Measurements from ENCODE around the gene CRYGC. TPM values are rescaled to one million over a fixed set of nuclear protein-coding genes. Genes with fewer than 3 reads are reported as not detected.

The CRYGC gene
- total and polyA plus RNA-seq, 7 experiments from 2014 or later = not detected

DNA sequence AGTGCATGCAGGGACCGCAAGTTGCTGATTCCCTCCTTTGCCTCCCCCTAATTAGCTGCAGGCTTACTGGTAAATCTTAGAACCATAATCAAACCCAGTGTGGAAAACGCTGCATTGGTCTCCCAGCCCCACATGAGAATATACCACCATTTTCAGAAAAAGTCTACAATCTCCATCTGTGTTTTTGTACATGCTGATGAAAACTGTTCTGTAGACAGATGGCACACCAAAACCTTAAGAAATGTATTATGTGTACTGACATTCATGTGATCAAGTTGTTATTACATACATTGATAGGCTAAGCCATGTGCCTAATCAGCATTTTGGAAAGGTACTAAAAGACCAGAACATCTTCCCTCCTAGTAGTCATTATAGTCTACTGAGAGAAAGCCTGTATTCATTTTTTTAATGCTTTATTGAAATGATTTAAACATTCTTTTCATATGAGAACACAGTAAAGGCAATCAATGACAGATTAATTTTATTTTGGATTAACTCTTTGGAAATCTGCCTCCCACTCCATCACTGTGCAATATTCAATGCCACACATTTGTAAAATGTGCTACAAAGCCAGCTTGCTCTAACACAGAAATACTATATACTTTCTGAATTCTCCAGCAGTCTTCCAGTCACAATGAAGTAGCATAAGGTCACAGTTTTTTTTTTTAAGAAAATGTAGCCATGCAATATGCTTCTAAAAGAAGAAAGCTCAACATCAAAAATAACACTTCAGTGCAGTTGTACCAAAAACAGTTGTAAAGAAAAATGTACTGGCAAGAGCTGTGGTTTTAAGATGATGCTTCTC lies 35.5 kb upstream of the CRYGC start:
- no peaks in the 10 kb centered on the region for H3K27me3 ChIP-seq (ENCODE audit: control insufficient read depth in 2 of 2, insufficient read depth in 2 of 2, low read length in 2 of 2)
- H3K9me3 ChIP-seq (ENCODE audit: control insufficient read depth in 2 of 3, low read length in 3 of 3) = no peaks in the 10 kb centered on the region
- no peaks in the 10 kb centered on the region for H3K36me3 Mint-ChIP-seq
- H3K27ac ChIP-seq (ENCODE audit: low read depth, low read length) = no peak overlapping the region
- no peaks in the 10 kb centered on the region for H3K36me3 ChIP-seq (ENCODE audit: control insufficient read depth in 2 of 3, insufficient read depth in 3 of 3, low read length in 3 of 3)
- POLR2A ChIA-PET = no interaction called here
- no peak overlapping the region for H3K4me3 Mint-ChIP-seq
- intact Hi-C loops (cut with micrococcal nuclease) = no loop called here
- CTCF ChIA-PET = interaction anchor here (0.7 kb wide), 1 partner anchor 316 kb away, joined by 3 read pairs; no protein-coding TSS in a partner anchor
- H3K4me1 Mint-ChIP-seq = no peaks in the 10 kb centered on the region
- peaks cover 0 to 20% (median 10%) of the 10 kb centered on the region in 5 donors for H3K27me3 Mint-ChIP-seq
- DNase-seq (no peak), ATAC-seq (no peak)
- H3K27ac Mint-ChIP-seq = no peak overlapping the region
- no peak overlapping the region for H3K4me3 ChIP-seq (ENCODE audit: low read length)
- H3K4me1 ChIP-seq (ENCODE audit: control insufficient read depth in 2 of 2, insufficient read depth in 2 of 2, low read length in 2 of 2) = no peaks in the 10 kb centered on the region
- no peaks in the 10 kb centered on the region for H3K9me3 Mint-ChIP-seq

DNA sequence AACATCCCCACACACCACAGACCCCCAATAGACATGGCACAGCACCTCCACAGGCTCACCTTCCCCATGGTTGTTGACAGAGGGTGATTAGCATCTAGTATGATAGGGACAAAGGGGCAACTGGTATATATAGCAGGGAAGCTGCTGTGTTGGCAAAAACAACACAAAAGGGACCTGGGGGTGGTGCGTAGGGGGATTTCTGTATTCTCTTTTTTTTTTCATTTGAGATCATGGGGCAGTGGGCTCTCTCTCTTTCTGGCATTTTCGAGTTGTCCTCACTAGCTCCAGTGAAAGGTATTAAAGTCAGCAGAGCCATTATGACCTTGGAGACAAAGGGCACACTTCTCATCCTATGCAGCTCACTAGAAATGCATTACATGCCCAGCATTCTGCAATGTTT lies 33.9 kb upstream of the CRYGC start, which contains the start of gene CRYGA:
CRYGA (minus strand) TSS at position 101 of the 400 bp plus-strand sequence; CDS start at position 68, 33 bp downstream.
- CTCF ChIA-PET = no interaction called here
- H3K4me1 Mint-ChIP-seq = no peaks in the 10 kb centered on the region
- ATAC-seq (no peak), DNase-seq (no peak)
- H3K4me3 Mint-ChIP-seq = no peak within 1 kb of the TSS
- POLR2A ChIA-PET = no interaction called here
- peaks cover 0 to 1% (median 0%) of the 10 kb centered on the region in 11 donors for H3K9me3 Mint-ChIP-seq
- H3K27me3 ChIP-seq (ENCODE audit: control insufficient read depth in 2 of 2, insufficient read depth in 2 of 2, low read length in 2 of 2) = no peaks in the 10 kb centered on the region
- no peaks in the 10 kb centered on the region for H3K9me3 ChIP-seq (ENCODE audit: control insufficient read depth in 2 of 3, low read length in 3 of 3)
- peaks cover 0 to 11% (median 7%) of the 10 kb centered on the region in 5 donors for H3K27me3 Mint-ChIP-seq
- H3K4me1 ChIP-seq (ENCODE audit: control insufficient read depth in 2 of 2, insufficient read depth in 2 of 2, low read length in 2 of 2) = no peaks in the 10 kb centered on the region
- H3K36me3 ChIP-seq (ENCODE audit: control insufficient read depth in 2 of 3, insufficient read depth in 3 of 3, low read length in 3 of 3) = no peaks in the 10 kb centered on the region
- intact Hi-C loops (cut with micrococcal nuclease) = no loop called here
- no peak within 1 kb of the TSS for H3K27ac ChIP-seq (ENCODE audit: low read depth, low read length)
- H3K4me3 ChIP-seq (ENCODE audit: low read length) = no peak within 1 kb of the TSS
- no peaks in the 10 kb centered on the region for H3K36me3 Mint-ChIP-seq
- H3K27ac Mint-ChIP-seq = no peak within 1 kb of the TSS

DNA sequence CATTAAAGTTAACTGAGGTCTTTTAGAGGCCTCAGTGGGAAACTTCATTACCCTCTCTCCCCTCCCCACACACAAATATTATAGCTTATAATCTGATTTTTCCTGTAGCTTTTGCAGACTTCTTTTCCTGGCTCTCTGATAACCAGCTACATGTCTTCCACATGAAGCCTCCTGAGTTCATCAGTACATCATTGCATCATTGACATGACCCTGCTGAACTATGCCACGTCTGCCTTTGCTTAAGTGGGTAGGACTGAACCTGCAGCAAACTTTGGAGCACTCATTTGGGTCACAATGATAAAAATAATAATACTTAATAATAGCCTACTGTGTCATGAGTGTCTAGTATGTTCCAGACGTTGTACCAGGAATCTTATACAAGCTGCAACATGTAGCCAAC lies 26.8 kb upstream of the CRYGC start:
- Histone ChIP-seq H3K27me3 (ENCODE audit: control insufficient read depth in 2 of 2, insufficient read depth in 2 of 2, low read length in 2 of 2) (no peaks in the 10 kb centered on the region), H3K4me1 (ENCODE audit: control insufficient read depth in 2 of 2, insufficient read depth in 2 of 2, low read length in 2 of 2) (no peaks in the 10 kb centered on the region), H3K27ac (ENCODE audit: low read depth, low read length) (no peak overlapping the region), H3K36me3 (ENCODE audit: control insufficient read depth in 2 of 3, insufficient read depth in 3 of 3, low read length in 3 of 3) (no peaks in the 10 kb centered on the region), H3K4me3 (ENCODE audit: low read length) (no peak overlapping the region), H3K9me3 (ENCODE audit: control insufficient read depth in 2 of 3, low read length in 3 of 3) (no peaks in the 10 kb centered on the region)
- no peak for DNase-seq
- Mint-ChIP-seq H3K4me3 (no peak overlapping the region), H3K9me3 (peaks cover 0 to 13% (median 4%) of the 10 kb centered on the region in 11 donors), H3K36me3 (peaks cover 0 to 6% (median 0%) of the 10 kb centered on the region in 5 donors), H3K27ac (no peak overlapping the region), H3K27me3 (peaks cover 0 to 7% (median 5%) of the 10 kb centered on the region in 5 donors), H3K4me1 (no peaks in the 10 kb centered on the region)
- CTCF ChIA-PET = no interaction called here
- no peak for ATAC-seq
- POLR2A ChIA-PET = no interaction called here
- intact Hi-C loops (cut with micrococcal nuclease) = no loop called here

DNA sequence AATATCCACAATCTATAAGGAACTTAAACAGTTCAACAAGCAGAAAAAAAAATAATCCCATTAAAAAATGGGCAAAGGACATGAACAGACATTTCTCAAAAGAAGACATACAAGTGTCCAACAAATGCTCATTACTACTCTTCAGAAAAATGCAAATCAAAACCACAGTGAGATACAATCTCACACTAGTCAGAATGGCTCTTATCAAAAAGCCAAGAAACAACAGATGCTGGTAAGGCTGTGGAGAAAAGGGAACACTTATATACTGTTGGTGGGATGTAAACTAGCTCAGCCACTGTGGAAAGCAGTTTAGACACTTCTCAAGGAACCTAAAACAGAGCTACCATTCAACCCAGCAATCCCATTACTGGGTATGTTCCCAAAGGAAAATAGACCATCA lies 23.5 kb upstream of the CRYGC start:
- no peaks in the 10 kb centered on the region for H3K4me1 ChIP-seq (ENCODE audit: control insufficient read depth in 2 of 2, insufficient read depth in 2 of 2, low read length in 2 of 2)
- DNase-seq = no peak
- Mint-ChIP-seq H3K27ac (no peak overlapping the region), H3K4me3 (no peak overlapping the region), H3K9me3 (peaks cover 0 to 26% (median 10%) of the 10 kb centered on the region in 11 donors), H3K36me3 (peaks cover 0 to 13% (median 5%) of the 10 kb centered on the region in 5 donors), H3K27me3 (peaks cover 4 to 11% (median 8%) of the 10 kb centered on the region in 5 donors), H3K4me1 (no peaks in the 10 kb centered on the region)
- H3K36me3 ChIP-seq (ENCODE audit: control insufficient read depth in 2 of 3, insufficient read depth in 3 of 3, low read length in 3 of 3) = no peaks in the 10 kb centered on the region
- H3K4me3 ChIP-seq (ENCODE audit: low read length) = no peak overlapping the region
- ChIA-PET CTCF (no interaction called here), POLR2A (no interaction called here)
- ATAC-seq = no peak
- H3K9me3 ChIP-seq (ENCODE audit: control insufficient read depth in 2 of 3, low read length in 3 of 3) = no peaks in the 10 kb centered on the region
- intact Hi-C loops (cut with micrococcal nuclease) = no loop called here
- H3K27ac ChIP-seq (ENCODE audit: low read depth, low read length) = no peak overlapping the region
- H3K27me3 ChIP-seq (ENCODE audit: control insufficient read depth in 2 of 2, insufficient read depth in 2 of 2, low read length in 2 of 2) = no peaks in the 10 kb centered on the region

DNA sequence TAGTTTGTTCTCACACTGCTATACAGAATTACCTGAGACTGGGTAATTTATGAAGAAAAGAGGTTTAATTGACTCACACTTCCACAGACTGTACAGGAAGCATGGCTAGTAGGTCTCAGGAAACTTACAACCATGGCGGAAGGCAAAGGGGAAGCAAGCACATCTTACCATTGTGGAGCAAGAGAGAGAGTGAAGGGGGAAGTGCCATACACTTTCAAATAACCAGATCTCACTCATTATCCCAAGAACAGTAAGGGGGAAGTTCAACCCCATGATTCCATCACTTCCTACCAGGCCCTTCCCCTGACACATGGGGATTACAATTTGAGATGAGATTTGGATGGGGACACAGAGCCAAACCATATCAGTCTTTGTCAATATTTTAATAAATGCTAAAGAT lies 21.3 kb upstream of the CRYGC start:
- ChIA-PET POLR2A (no interaction called here), CTCF (no interaction called here)
- H3K36me3 Mint-ChIP-seq = peaks cover 0 to 13% (median 5%) of the 10 kb centered on the region in 5 donors
- intact Hi-C loops (cut with micrococcal nuclease) = no loop called here
- Histone ChIP-seq H3K27me3 (ENCODE audit: control insufficient read depth in 2 of 2, insufficient read depth in 2 of 2, low read length in 2 of 2) (no peaks in the 10 kb centered on the region), H3K4me1 (ENCODE audit: control insufficient read depth in 2 of 2, insufficient read depth in 2 of 2, low read length in 2 of 2) (no peaks in the 10 kb centered on the region), H3K36me3 (ENCODE audit: control insufficient read depth in 2 of 3, insufficient read depth in 3 of 3, low read length in 3 of 3) (no peaks in the 10 kb centered on the region), H3K4me3 (ENCODE audit: low read length) (no peak overlapping the region), H3K27ac (ENCODE audit: low read depth, low read length) (no peak overlapping the region), H3K9me3 (ENCODE audit: control insufficient read depth in 2 of 3, low read length in 3 of 3) (no peaks in the 10 kb centered on the region)
- H3K27me3 Mint-ChIP-seq = peaks cover 4 to 12% (median 8%) of the 10 kb centered on the region in 5 donors
- no peak overlapping the region for H3K4me3 Mint-ChIP-seq
- no peaks in the 10 kb centered on the region for H3K4me1 Mint-ChIP-seq
- DNase-seq (no peak), ATAC-seq (no peak)
- H3K9me3 Mint-ChIP-seq = peaks cover 0 to 26% (median 10%) of the 10 kb centered on the region in 11 donors
- H3K27ac Mint-ChIP-seq = no peak overlapping the region

DNA sequence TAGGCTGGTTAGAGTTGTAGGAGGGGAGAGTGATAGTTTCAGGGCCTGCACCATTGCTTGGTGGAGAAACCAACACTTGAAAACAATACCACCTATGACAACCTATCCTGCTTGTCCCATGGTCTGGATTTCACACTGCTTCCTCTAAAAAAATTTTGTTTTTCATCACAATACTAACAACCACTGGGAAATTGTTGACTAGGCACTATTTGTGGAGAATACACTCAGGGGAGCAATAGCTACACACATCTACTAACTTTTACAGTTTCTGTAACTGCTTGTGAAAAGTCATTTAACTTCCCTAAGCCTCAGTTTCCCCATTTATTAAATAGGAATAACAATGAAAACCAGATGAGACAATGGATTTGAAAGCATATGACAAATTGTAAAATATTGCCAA lies 20.5 kb upstream of the CRYGC start:
- Histone ChIP-seq H3K36me3 (ENCODE audit: control insufficient read depth in 2 of 3, insufficient read depth in 3 of 3, low read length in 3 of 3) (no peaks in the 10 kb centered on the region), H3K4me3 (ENCODE audit: low read length) (no peak overlapping the region), H3K27me3 (ENCODE audit: control insufficient read depth in 2 of 2, insufficient read depth in 2 of 2, low read length in 2 of 2) (no peaks in the 10 kb centered on the region), H3K27ac (ENCODE audit: low read depth, low read length) (no peak overlapping the region), H3K9me3 (ENCODE audit: control insufficient read depth in 2 of 3, low read length in 3 of 3) (no peaks in the 10 kb centered on the region), H3K4me1 (ENCODE audit: control insufficient read depth in 2 of 2, insufficient read depth in 2 of 2, low read length in 2 of 2) (no peaks in the 10 kb centered on the region)
- Mint-ChIP-seq H3K27ac (no peak overlapping the region), H3K36me3 (peaks cover 0 to 13% (median 5%) of the 10 kb centered on the region in 5 donors), H3K9me3 (peaks cover 0 to 26% (median 10%) of the 10 kb centered on the region in 11 donors), H3K4me1 (no peaks in the 10 kb centered on the region), H3K27me3 (peaks cover 4 to 12% (median 8%) of the 10 kb centered on the region in 5 donors), H3K4me3 (no peak overlapping the region)
- DNase-seq (no peak), ATAC-seq (no peak)
- POLR2A ChIA-PET = no interaction called here
- intact Hi-C loops (cut with micrococcal nuclease) = no loop called here
- CTCF ChIA-PET = no interaction called here

DNA sequence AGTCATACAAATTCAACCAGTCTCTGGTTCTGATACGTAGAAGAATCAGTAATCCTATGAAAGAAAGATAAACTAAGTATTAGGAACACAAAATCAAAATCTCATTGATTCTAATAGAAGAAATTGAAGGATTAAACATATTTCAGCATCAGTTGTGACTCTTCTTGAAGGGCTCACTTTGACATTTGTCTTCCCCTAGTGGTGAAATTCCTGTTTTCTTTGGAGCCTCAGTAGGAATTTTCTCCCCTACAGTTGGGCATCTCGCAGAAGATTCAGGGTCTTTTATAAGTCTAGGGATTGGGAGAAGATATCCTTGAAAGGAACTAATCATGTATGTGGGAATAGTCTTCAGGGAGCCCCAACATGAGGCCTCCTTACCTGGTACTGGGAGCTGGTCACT lies 19.2 kb upstream of the CRYGC start:
- ChIA-PET CTCF (no interaction called here), POLR2A (no interaction called here)
- H3K4me1 Mint-ChIP-seq = no peaks in the 10 kb centered on the region
- H3K36me3 ChIP-seq (ENCODE audit: control insufficient read depth in 2 of 3, insufficient read depth in 3 of 3, low read length in 3 of 3) = no peaks in the 10 kb centered on the region
- H3K4me3 Mint-ChIP-seq = no peak overlapping the region
- H3K27me3 ChIP-seq (ENCODE audit: control insufficient read depth in 2 of 2, insufficient read depth in 2 of 2, low read length in 2 of 2) = no peaks in the 10 kb centered on the region
- no peak overlapping the region for H3K4me3 ChIP-seq (ENCODE audit: low read length)
- DNase-seq (no peak), ATAC-seq (no peak)
- H3K9me3 ChIP-seq (ENCODE audit: control insufficient read depth in 2 of 3, low read length in 3 of 3) = no peaks in the 10 kb centered on the region
- peaks cover 0 to 13% (median 5%) of the 10 kb centered on the region in 5 donors for H3K36me3 Mint-ChIP-seq
- H3K27me3 Mint-ChIP-seq = peaks cover 3 to 15% (median 7%) of the 10 kb centered on the region in 5 donors
- H3K9me3 Mint-ChIP-seq = peaks cover 0 to 26% (median 10%) of the 10 kb centered on the region in 11 donors
- intact Hi-C loops (cut with micrococcal nuclease) = no loop called here
- H3K27ac ChIP-seq (ENCODE audit: low read depth, low read length) = no peak overlapping the region
- H3K27ac Mint-ChIP-seq = no peak overlapping the region
- no peaks in the 10 kb centered on the region for H3K4me1 ChIP-seq (ENCODE audit: control insufficient read depth in 2 of 2, insufficient read depth in 2 of 2, low read length in 2 of 2)

All from naive thymus-derived CD4-positive, alpha-beta T cell (primary cell).